Stomach (tissue), 9 donors: ENCODE data around the gene TFF2. TPM values are rescaled to one million over a fixed set of nuclear protein-coding genes. Genes with fewer than 3 reads are reported as not detected.

ENCODE experiments used
- DNase-seq, 2 donors: peaks; one replicate each; pipeline versions ENCODE4 v3.0.0 to v3.0.0-alpha.2; 2013 to 2019
- H3K27ac ChIP-seq, 5 donors: fragments of 200-600 bp in 4 of 5; sonication (generic) in 4 of 5; one replicate each; pipeline ENCODE4 v1.5.1; 2013 to 2019; ENCODE audit warnings: mild to moderate bottlenecking in 1 of 5, moderate library complexity in 1 of 5
- H3K27me3 ChIP-seq, 3 donors: fragments of 200-600 bp; sonication (generic); one replicate each; pipeline ENCODE4 v1.5.1; 2017 to 2019; ENCODE audit warnings: mixed run types in 1 of 3
- H3K36me3 ChIP-seq, 4 donors: fragments of 200-600 bp; sonication (generic); 1 replicate in 3 of 4; 2 replicates in 1 of 4; pipeline ENCODE4 v1.5.1; 2016 to 2019
- H3K4me1 ChIP-seq, 4 donors: fragments of 200-600 bp; sonication (generic); one replicate each; pipeline ENCODE4 v1.5.1; 2016 to 2019
- H3K4me3 ChIP-seq, 4 donors: fragments of 200-600 bp; sonication (generic) in 3 of 4; one replicate each; pipeline ENCODE4 v1.5.1; 2016 to 2019; ENCODE audit warnings: mild to moderate bottlenecking in 1 of 4
- H3K9me3 ChIP-seq, 4 donors: fragments of 200-600 bp; sonication (generic); one replicate each; pipeline ENCODE4 v1.5.1; 2016 to 2019
- CTCF ChIP-seq, 7 experiments: fragments of 450-650 bp in 4 of 7; fragments of 200-600 bp in 3 of 7; sonication (generic) in 3 of 7; IDR thresholded peaks; one replicate each; pipeline ENCODE4 v1.5.1; 2016 to 2019; ENCODE audit warnings: antibody characterized with exemption in 7 of 7, control low read depth in 2 of 7, mild to moderate bottlenecking in 1 of 7
- EP300 ChIP-seq: sonication (generic); formaldehyde crosslinking; IDR thresholded peaks from one replicate; pipeline ENCODE4 v1.6.1; 2017; ENCODE audit warnings: antibody characterized with exemption
- POLR2A ChIP-seq, 4 donors: fragments of 450-650 bp; IDR thresholded peaks; one replicate each; pipeline ENCODE4 v1.6.1; 2016; ENCODE audit warnings: antibody characterized with exemption in 4 of 4, control low read depth in 2 of 4, mild to moderate bottlenecking in 1 of 4, moderate library complexity in 1 of 4
- POLR2AphosphoS5 ChIP-seq, 3 donors: sonication (generic); formaldehyde crosslinking; IDR thresholded peaks; one replicate each; pipeline ENCODE4 v1.6.1; 2016; ENCODE audit warnings: antibody characterized with exemption in 3 of 3
- WGBS, 5 donors: extraction: QIAGEN DNeasy Blood & Tissue Kit in 3 of 5; methylation state at CpG; one replicate each; pipeline versions ENCODE4 v1.1.5 to v1.1.7; 2013 to 2018; 5-methylcytosine and 5-hydroxymethylcytosine counted together
- intact Hi-C: fragments of 100-400 bp; cut with DNase I; formaldehyde crosslinking; loops from one replicate; pipeline ENCODE4 v1.15.1; 2023; ENCODE audit warnings: low total_unique reads
- polyA plus RNA-seq, 3 donors: library from polyadenylated mRNA; stranded (reverse); fragments of 200-250 nt; gene quantifications; one replicate each; pipeline ENCODE4 v1.2.3, GENCODE V29; 2013
- total RNA-seq, 5 donors: library from RNA; depleted of rRNA; stranded (reverse); fragments of >200 nt; gene quantifications; one replicate each; pipeline versions ENCODE4 v1.1.0 to v1.2.3, GENCODE V29; 2014 to 2016
- donor health status: healthy with polysubstance abuse.
- donor health status: Bipolar disorder and iron deficiency.
- donor health status: healthy.

The TFF2 gene
- total and polyA plus RNA-seq, 8 donors, result 2.3 to 2,979 (median 1,062) TPM

DNA sequence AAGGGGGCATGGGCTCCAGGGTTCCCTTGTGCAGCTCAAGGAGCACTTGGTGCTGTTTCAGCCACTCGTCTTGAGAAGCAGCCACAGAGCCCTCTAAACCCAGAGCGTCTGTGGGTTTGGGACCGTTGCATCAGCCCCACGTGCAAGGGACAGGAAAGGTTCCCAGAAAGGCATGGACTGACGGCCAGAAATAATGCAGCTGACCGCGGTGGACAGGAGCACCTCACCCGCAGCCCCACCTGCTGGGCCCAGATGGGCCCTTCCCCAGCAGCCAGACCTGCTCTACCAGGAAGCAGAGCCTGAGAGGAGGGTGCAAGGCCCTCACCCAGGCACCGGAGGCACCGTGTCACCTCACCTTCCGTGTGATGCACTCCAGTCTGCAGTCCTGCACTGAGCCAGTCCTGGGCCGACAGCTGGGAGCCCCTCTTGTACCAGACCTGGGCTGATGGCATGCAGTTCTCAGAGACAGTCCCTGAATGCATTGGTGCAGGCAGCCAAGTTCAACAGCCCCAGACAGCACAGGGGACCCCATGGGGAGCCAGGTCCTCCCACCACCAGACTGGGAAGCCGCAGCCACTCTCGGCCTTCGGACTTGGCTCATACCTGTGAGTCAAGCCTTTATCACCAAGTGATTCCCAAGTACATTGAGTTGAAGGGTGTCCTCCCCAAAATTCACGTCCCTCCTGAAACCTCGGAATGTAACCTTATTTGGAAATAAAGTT, 30.8 kb downstream of the TFF2 start:
- Histone ChIP-seq H3K27me3 (peaks cover 0 to 41% (median 0%) of the 10 kb centered on the region in 3 donors), H3K9me3 (no peaks in the 10 kb centered on the region), H3K4me1 (peaks cover 7 to 13% (median 8%) of the 10 kb centered on the region in 4 donors), H3K4me3 (no peak overlapping the region), H3K27ac (no peak overlapping the region), H3K36me3 (no peaks in the 10 kb centered on the region)
- intact Hi-C loops, result no loop called here
- 54 to 73% (median 62%) methylated on average over 8 to 17 of the region's 17 CpGs for WGBS, 5 donors
- peak in 1 of 2 donors; percentile 61 for DNase-seq
- TF ChIP-seq POLR2AphosphoS5 (IDR thresholded peaks at IDR 0.05), result no peak
- no peak for TF ChIP-seq CTCF (IDR thresholded peaks at IDR 0.05)
- no peak for TF ChIP-seq POLR2A (IDR thresholded peaks at IDR 0.05)
- TF ChIP-seq EP300, result no peak

DNA sequence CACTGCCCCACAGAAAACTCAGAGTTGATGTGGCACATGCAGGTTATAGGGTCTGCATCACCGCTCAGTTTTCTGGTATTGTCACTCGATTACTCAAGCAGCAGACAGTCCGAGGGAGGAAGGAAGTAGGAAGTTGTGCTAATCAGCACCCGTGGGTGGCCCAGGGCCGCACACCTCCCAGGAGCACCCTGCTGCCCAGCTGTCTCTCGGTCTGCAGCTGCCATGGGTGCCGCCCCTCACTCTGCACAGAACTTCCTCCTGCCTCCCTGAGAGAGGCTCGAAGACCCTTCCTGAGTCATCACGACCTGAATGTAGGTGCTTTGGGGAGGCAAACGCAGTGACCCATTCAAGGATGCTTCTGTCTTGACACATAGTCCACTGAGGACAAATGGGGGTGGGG, 31.4 kb downstream of the TFF2 start:
- TF ChIP-seq POLR2A (IDR thresholded peaks at IDR 0.05), result no peak
- TF ChIP-seq EP300, result no peak
- TF ChIP-seq CTCF (IDR thresholded peaks at IDR 0.05), result no peak
- no peak for TF ChIP-seq POLR2AphosphoS5 (IDR thresholded peaks at IDR 0.05)
- Histone ChIP-seq H3K4me1 (peaks cover 9 to 19% (median 13%) of the 10 kb centered on the region in 4 donors), H3K36me3 (no peaks in the 10 kb centered on the region), H3K27ac (no peak overlapping the region), H3K4me3 (no peak overlapping the region), H3K27me3 (peaks cover 0 to 41% (median 0%) of the 10 kb centered on the region in 3 donors), H3K9me3 (no peaks in the 10 kb centered on the region)
- no peak for DNase-seq
- 42 to 67% (median 60%) methylated on average over 8 to 10 of the region's 10 CpGs for WGBS, 5 donors
- intact Hi-C loops, result no loop called here

- H3K27ac ChIP-seq, result no peak overlapping the region
- peaks cover 9 to 30% (median 24%) of the 10 kb centered on the region in 4 donors for H3K4me1 ChIP-seq
- TF ChIP-seq CTCF (IDR thresholded peaks at IDR 0.05), result no peak
- no peak for TF ChIP-seq POLR2A (IDR thresholded peaks at IDR 0.05)
- TF ChIP-seq POLR2AphosphoS5 (IDR thresholded peaks at IDR 0.05), result no peak
- no peak for TF ChIP-seq EP300
- 83 to 93% (median 87%) methylated on average over 16 to 20 of the region's 20 CpGs for WGBS, 5 donors
- no peaks in the 10 kb centered on the region for H3K9me3 ChIP-seq
- H3K36me3 ChIP-seq, result no peaks in the 10 kb centered on the region
- no peak overlapping the region for H3K4me3 ChIP-seq
- intact Hi-C loops, result no loop called here
- no peak for DNase-seq
- H3K27me3 ChIP-seq, result peaks cover 0 to 38% (median 0%) of the 10 kb centered on the region in 3 donors
Measured at GRCh38 chr21:42317826-42318746, 32.7 kb downstream of the TFF2 start.

- Histone ChIP-seq H3K9me3 (no peaks in the 10 kb centered on the region), H3K36me3 (no peaks in the 10 kb centered on the region), H3K4me3 (no peak overlapping the region), H3K4me1 (peaks cover 9 to 33% (median 24%) of the 10 kb centered on the region in 4 donors), H3K27ac (no peak overlapping the region), H3K27me3 (peaks cover 0 to 37% (median 0%) of the 10 kb centered on the region in 3 donors)
- WGBS, 5 donors, result 62 to 72% (median 67%) methylated on average over 6 to 8 of the region's 8 CpGs
- peak in 1 of 2 donors; percentile 64 for DNase-seq
- intact Hi-C loops, result no loop called here
- TF ChIP-seq EP300, result no peak
- no peak for TF ChIP-seq POLR2AphosphoS5 (IDR thresholded peaks at IDR 0.05)
- no peak for TF ChIP-seq CTCF (IDR thresholded peaks at IDR 0.05)
- no peak for TF ChIP-seq POLR2A (IDR thresholded peaks at IDR 0.05)
Measured at GRCh38 chr21:42317341-42317741, 33.5 kb downstream of the TFF2 start.
